Activated CD4-positive, alpha-beta T cell treated with anti-CD3 and anti-CD28 coated beads, Interleukin-2, amount 50 U/mL, for 16 hours (primary cell): ENCODE measurements around the gene FHIP2A.
"Not testable (repeated sequence)": the region's sequence is repeated elsewhere in the genome, so short reads cannot be mapped to it uniquely, and the experiment has no call there.

Experiments
- DNase-seq: peaks from one replicate; pipeline ENCODE4 v3.0.0-alpha.2; 2020

The FHIP2A gene

GRCh38 chr10:114821915-114822443, 399 bp downstream of the FHIP2A start:
- no peak for DNase-seq

DNA sequence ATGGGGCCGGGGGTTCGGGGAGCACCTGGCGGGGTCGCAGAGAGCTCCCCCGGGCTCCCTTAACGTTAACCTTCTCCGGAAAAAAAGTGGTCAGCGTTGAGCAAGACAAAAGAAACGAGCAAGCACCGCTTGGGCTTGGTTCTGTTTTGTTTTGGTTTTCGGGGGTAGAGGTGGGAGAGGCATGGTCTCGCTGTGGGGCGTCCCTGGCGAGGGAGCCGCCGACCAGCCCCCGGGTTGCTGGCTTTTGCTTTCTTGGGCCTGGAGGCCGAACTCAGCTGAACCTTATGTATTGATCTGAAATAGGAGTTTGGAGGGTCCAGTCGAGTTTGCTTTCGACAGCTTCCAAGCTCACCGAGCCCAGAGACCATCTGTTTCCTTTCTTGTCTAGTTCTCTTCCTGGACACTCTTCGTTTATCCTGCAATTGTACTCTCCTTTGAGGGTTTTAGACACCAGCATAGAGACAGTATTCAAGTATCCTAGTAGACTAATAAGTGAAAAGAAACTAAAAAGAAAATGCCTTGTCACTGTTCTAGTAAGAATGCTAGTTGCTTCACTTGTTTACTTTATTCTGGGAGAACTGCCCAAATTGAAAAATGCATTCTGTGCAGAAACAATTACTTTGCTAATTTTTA, 980 bp downstream of the FHIP2A start:
- no peak for DNase-seq

DNA sequence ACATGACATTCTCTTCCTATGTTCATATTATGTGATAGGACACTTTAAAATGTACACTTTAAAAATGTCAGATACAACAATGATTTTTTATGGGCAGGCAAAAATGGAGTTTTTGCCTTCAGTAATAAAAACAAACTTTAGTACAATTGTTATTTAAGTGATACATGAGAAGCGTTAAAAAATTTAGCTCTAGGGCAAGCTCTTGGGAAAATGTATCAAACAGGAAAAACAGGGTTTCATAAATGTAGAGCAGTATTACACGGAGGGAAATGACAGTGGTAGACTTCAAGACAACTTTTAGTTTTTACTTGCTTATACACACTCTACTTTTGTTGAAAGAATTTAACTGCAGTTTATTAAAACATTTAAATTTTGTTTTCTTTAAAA, 1.5 kb downstream of the FHIP2A start:
- no peak for DNase-seq

- no peak for DNase-seq
Measured at GRCh38 chr10:114824391-114824790, 2.8 kb downstream of the FHIP2A start.

GRCh38 chr10:114825513-114826253, 4.1 kb downstream of the FHIP2A start:
- peak; percentile 88 for DNase-seq

DNA sequence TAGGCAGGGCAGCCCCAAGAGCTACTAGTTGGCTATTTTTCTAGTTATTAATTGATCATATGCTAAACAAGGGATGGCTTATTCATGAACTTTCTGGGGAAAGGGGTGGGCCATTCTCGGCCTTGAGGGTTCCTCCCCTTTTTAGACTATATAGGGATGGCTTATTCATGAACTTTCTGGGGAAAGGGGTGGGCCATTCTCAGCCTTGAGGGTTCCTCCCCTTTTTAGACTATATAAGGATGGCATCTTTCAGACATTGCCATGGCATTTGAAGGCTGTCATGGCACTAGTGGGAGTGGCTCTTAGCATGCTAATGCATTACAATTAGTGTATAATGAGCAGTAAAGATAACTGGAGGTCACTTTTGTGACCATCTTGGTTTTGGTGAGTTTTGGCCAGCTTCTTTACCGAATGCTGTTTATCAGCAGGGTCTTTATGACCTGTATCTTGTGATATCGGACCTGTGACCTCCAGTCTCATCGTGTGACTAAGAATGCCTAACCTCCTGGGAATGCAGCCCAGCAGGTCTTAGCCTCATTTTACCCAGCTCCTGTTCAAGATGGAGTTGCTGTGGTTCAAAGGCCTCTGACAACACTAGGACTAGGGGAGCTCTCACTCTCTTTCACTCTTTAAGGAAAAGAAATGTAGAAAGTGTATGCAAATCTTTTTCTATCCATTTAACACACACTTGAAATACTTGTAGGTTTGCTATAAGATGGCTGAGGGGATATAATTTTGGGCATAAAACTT, 7.8 kb downstream of the FHIP2A start:
- DNase-seq = no peak

DNA sequence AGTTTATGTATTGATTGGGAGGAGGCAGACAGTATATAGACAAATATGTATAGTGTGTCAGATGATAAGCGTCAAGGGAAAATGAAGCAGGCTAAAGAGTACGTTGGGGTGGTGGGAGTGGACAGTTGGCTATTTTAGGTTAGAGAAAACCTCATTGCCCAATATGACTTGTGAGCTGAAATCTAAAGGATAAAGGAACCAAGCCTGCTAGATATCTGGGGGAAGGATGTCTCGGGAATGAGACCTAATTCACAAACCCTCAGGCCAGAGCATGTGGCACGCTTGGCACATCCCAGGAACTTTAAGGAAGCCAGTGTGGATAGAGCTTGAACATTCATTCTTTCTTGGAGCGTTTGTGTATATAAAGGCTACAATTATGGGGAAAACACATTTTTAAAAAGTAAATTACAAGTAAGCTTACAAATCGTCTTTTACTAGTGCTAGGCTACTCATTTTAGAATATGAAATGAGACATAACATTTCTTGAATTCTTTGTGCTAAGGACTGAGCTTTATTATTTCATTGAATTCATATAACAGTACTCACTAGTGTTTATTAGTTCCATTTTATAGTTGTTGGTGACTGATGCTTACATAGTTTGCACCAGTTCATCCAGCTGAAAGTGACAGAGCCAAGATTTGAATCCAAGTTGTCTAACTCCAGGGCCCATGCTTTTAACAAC, 9.7 kb downstream of the FHIP2A start:
- DNase-seq = no peak

- DNase-seq = no peak
Measured at GRCh38 chr10:114837690-114838089, 16.1 kb downstream of the FHIP2A start.

DNA sequence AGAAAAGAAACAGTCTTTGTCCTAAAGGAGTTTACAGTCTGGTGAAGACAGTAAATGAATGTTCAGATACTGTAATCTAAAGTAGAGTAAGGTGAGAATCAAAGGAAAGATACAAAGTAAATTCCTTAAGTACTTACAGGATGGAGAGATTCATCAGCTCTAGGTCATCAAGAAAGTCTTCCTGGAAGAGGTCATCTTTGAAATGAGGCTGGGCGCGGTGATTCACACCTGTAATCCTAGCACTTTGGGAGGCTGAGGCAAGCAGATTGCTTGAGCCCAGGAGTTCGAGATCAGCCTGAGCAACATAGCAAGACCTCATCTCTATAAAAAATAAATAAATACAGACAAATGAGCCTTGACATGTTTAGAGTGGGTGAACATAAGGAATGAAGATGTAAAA, 18.3 kb downstream of the FHIP2A start:
- DNase-seq = no peak

DNA sequence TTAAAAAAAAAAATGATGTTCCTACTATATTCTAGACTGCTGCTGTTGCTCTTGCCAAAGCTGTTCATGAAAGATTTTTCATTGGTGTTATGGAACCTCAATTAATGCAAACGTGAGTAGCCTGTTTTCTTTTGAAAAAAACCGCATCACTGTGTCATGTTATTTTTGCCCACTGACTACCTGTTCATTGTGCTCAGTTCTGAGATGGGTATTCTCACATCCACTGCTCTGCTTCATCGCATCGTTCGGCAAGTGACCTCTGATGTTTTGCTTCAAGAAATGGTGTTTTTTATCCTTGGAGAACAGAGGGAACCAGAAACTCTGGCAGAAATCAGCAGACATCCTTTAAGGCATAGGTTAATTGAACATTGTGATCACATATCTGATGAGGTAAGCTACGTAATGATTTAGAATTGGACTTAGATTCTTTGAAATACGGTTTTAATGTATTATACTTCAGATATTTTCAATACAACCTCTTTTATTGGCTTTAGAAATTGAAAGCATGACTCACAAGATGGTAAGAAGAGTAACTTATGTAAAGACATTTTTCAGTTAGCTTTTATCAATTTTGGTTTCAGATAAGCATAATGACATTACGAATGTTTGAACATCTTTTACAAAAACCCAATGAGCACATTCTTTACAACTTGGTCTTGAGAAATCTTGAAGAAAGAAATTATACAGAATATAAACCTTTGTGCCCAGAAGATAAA, 24.6 kb downstream of the FHIP2A start:
- no peak for DNase-seq

DNA sequence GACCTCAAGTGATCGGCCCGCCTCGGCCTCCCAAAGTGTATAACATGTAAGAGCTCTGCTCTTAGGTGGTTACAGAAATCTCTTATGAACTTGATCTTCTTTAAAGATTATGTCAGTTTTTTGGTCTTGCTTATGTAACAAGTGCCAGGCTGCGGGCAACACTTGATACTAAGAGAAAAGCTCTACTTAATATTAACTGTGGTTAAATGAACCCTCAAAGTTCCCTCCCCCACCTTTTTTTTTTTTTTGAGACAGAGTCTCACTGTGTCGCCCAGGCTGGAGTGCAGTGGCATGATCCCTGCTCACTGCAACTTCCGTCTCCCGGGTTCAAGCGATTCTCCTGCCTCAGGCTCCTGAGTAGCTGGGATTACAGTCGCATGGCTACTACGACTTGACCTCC, 25.9 kb downstream of the FHIP2A start:
- DNase-seq = not testable (repeated sequence)

- no peak for DNase-seq
Measured at GRCh38 chr10:114849674-114850073, 28.1 kb downstream of the FHIP2A start.

- no peak for DNase-seq
Measured at GRCh38 chr10:114850126-114850525, 28.5 kb downstream of the FHIP2A start.

GRCh38 chr10:114851336-114851735, 29.8 kb downstream of the FHIP2A start:
- no peak for DNase-seq

DNA sequence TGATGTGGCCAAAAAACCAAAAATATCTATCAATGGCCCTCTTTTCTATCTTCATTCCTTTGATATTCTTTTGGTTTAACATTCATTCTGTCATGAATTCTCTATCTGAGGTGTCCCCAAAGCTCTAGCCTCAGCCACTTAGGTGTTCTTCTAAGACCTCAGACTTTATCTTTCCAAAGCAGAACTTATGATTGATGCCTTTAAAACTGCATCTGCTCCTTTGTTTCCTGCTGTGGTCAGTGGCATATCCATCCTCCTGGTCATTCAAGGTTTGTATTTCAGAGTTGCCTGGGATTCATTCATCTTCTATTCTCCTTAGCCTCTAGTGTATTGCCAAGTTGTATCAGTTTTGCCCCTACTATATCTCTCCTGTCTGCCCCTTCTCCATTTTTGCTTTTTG, 30.6 kb downstream of the FHIP2A start:
- DNase-seq = no peak

- DNase-seq = no peak
Measured at GRCh38 chr10:114854906-114855305, 33.3 kb downstream of the FHIP2A start.

GRCh38 chr10:114855776-114856543, 34.4 kb downstream of the FHIP2A start:
- peak; percentile 27 for DNase-seq

DNA sequence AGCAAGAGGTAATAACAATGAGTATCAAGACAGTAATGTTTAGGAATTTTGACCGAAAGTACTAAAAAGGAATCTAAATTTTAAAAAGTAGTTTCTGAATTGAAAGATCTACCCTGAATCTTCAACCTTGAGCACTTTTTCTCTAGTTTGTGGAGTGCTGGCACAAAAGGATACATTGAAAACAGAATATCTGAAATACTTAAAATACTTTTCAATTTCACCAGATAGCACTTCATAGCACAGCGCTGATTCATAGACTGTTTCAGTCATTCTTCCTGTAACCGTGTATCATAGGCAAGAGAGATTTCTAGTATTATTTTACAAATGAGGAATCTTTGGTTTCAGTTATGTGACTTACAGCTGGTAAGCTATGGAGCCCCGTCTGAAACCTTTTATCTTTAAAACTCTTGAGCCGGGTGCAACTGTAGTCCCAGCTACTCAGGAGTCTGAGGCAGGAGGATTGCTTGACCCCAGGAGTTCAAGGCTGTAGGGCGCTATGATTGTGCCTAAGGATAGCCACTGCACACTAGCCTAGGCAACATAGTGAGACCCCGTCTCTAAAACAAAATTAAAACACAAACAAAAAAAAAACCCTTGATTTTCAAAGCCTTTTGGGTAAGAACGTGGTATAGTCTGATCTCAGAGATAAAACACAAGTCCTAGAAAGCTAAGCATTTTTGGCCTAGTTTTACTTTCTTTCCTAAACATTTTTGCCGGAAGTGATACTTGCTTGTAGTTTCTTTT, 35.1 kb downstream of the FHIP2A start:
- DNase-seq = peak; percentile 44

DNA sequence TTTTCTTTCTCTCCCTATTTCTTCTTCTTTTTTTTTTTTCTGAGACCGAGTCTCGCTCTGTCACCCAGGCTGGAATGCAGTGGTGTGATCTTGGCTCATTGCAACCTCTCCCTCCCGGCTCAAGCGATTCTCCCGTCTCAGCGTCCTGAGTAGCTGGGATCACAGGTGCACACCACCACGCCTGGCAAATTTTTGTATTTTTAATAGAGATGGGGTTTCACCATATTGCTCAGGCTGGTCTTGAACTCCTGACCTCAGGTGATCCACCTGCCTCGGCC, 35.6 kb downstream of the FHIP2A start:
- not testable (repeated sequence) for DNase-seq

- no peak for DNase-seq
Measured at GRCh38 chr10:114857922-114858629, 36.5 kb downstream of the FHIP2A start.

- DNase-seq = no peak
Measured at GRCh38 chr10:114859222-114859621, 37.6 kb downstream of the FHIP2A start.
